Tibial nerve (tissue), 4 donors: ENCODE data around the gene ETV6. TPM values are rescaled to one million over a fixed set of nuclear protein-coding genes. Genes with fewer than 3 reads are reported as not detected.

Source experiments
- DNase-seq, 2 donors: peaks; one replicate each; pipeline ENCODE4 v3.0.0-alpha.2; 2019; ENCODE audit warnings: low spot score in 2 of 2
- H3K27ac ChIP-seq, 4 donors: fragments of 200-600 bp; sonication (generic) in 3 of 4; one replicate each; pipeline ENCODE4 v1.5.1; 2017 to 2019; ENCODE audit warnings: mild to moderate bottlenecking in 1 of 4
- H3K27me3 ChIP-seq, 2 donors: fragments of 200-600 bp; sonication (generic) in 1 of 2; one replicate each; pipeline versions ENCODE4 v1.5.1 to v1.6.0; 2017 to 2019
- H3K36me3 ChIP-seq, 3 donors: fragments of 200-600 bp; sonication (generic); one replicate each; pipeline ENCODE4 v1.5.1; 2018 to 2019
- H3K4me1 ChIP-seq, 4 donors: fragments of 200-600 bp; sonication (generic) in 3 of 4; one replicate each; pipeline ENCODE4 v1.5.1; 2017 to 2019
- H3K4me3 ChIP-seq, 4 donors: fragments of 200-600 bp; sonication (generic) in 3 of 4; one replicate each; pipeline ENCODE4 v1.5.1; 2017 to 2019; ENCODE audit warnings: mild to moderate bottlenecking in 1 of 4, moderate library complexity in 1 of 4
- H3K9me3 ChIP-seq, 4 donors: fragments of 200-600 bp; sonication (generic) in 3 of 4; one replicate each; pipeline ENCODE4 v1.5.1; 2017 to 2019
- CTCF ChIP-seq, 5 experiments: fragments of 200-600 bp in 3 of 5; fragments of 450-650 bp in 2 of 5; sonication (generic) in 3 of 5; IDR thresholded peaks; one replicate each; pipeline ENCODE4 v1.5.1; 2016 to 2019; ENCODE audit warnings: antibody characterized with exemption in 5 of 5, mild to moderate bottlenecking in 3 of 5, moderate library complexity in 2 of 5
- EP300 ChIP-seq, 2 donors: sonication (generic); formaldehyde crosslinking; IDR thresholded peaks; one replicate each; pipeline ENCODE4 v1.6.1; 2017; ENCODE audit warnings: antibody characterized with exemption in 2 of 2, mild to moderate bottlenecking in 1 of 2
- POLR2A ChIP-seq, 2 donors: fragments of 450-650 bp; IDR thresholded peaks; one replicate each; pipeline ENCODE4 v1.6.1; 2017; ENCODE audit warnings: antibody characterized with exemption in 2 of 2, mild to moderate bottlenecking in 2 of 2, moderate library complexity in 2 of 2
- WGBS, 2 donors: methylation state at CpG; one replicate each; pipeline ENCODE4 v1.1.5; 2018; 5-methylcytosine and 5-hydroxymethylcytosine counted together
- total RNA-seq, 4 donors: library from RNA; depleted of rRNA; stranded (reverse); fragments of >200 nt; gene quantifications; one replicate each; pipeline ENCODE4 v1.1.0, GENCODE V29; 2016

Gene ETV6
- total RNA-seq, 4 donors from 2014 or later = 6.7 to 14.1 (median 8.3) TPM

- no peak for DNase-seq
- no peak overlapping the region for H3K4me3 ChIP-seq
- no peaks in the 10 kb centered on the region for H3K27me3 ChIP-seq
- TF ChIP-seq EP300 (IDR thresholded peaks at IDR 0.05) = no peak
- no peak for TF ChIP-seq POLR2A (IDR thresholded peaks at IDR 0.05)
- no peak for TF ChIP-seq CTCF (IDR thresholded peaks at IDR 0.05)
- H3K36me3 ChIP-seq = no peaks in the 10 kb centered on the region
- H3K4me1 ChIP-seq = peaks cover 0 to 21% (median 6%) of the 10 kb centered on the region in 4 donors
- no peak overlapping the region for H3K27ac ChIP-seq
- WGBS, 2 donors = 67 to 75% methylated on average over 7 of the region's 7 CpGs
- H3K9me3 ChIP-seq = no peaks in the 10 kb centered on the region
Observed at GRCh38 chr12:11798006-11798708, 148.7 kb downstream of the ETV6 start.

- H3K4me1 ChIP-seq = peaks cover 0 to 13% (median 4%) of the 10 kb centered on the region in 4 donors
- 37 to 41% methylated on average over 4 of the region's 4 CpGs for WGBS, 2 donors
- TF ChIP-seq CTCF (IDR thresholded peaks at IDR 0.05) (no peak), EP300 (IDR thresholded peaks at IDR 0.05) (no peak), POLR2A (IDR thresholded peaks at IDR 0.05) (no peak)
- no peak for DNase-seq
- H3K9me3 ChIP-seq = no peaks in the 10 kb centered on the region
- no peak overlapping the region for H3K27ac ChIP-seq
- H3K4me3 ChIP-seq = no peak overlapping the region
- no peaks in the 10 kb centered on the region for H3K36me3 ChIP-seq
- no peaks in the 10 kb centered on the region for H3K27me3 ChIP-seq
Observed at GRCh38 chr12:11798856-11799501, 149.5 kb downstream of the ETV6 start.

GRCh38 chr12:11799502-11799873 is 150.0 kb downstream of the ETV6 start:
- Histone ChIP-seq H3K4me3 (no peak overlapping the region), H3K9me3 (no peaks in the 10 kb centered on the region), H3K27ac (no peak overlapping the region), H3K4me1 (peaks cover 0 to 12% (median 3%) of the 10 kb centered on the region in 4 donors), H3K36me3 (no peaks in the 10 kb centered on the region), H3K27me3 (no peaks in the 10 kb centered on the region)
- DNase-seq = no peak
- 90 to 91% methylated on average over 8 of the region's 8 CpGs for WGBS, 2 donors
- TF ChIP-seq CTCF (IDR thresholded peaks at IDR 0.05) (no peak), EP300 (IDR thresholded peaks at IDR 0.05) (no peak), POLR2A (IDR thresholded peaks at IDR 0.05) (no peak)

GRCh38 chr12:11801643-11802042 is 152.2 kb downstream of the ETV6 start:
- no peaks in the 10 kb centered on the region for H3K9me3 ChIP-seq
- no peaks in the 10 kb centered on the region for H3K36me3 ChIP-seq
- TF ChIP-seq CTCF (IDR thresholded peaks at IDR 0.05) (no peak), EP300 (IDR thresholded peaks at IDR 0.05) (no peak), POLR2A (IDR thresholded peaks at IDR 0.05) (no peak)
- no peak overlapping the region for H3K27ac ChIP-seq
- DNase-seq = no peak
- H3K27me3 ChIP-seq = no peaks in the 10 kb centered on the region
- 73 to 78% methylated on average over 5 of the region's 5 CpGs for WGBS, 2 donors
- H3K4me1 ChIP-seq = peaks cover 0 to 9% (median 3%) of the 10 kb centered on the region in 4 donors
- no peak overlapping the region for H3K4me3 ChIP-seq

GRCh38 chr12:11804130-11804529 is 154.7 kb downstream of the ETV6 start:
- 77 to 87% methylated on average over 1 of the region's 1 CpG for WGBS, 2 donors
- peaks cover 0 to 2% (median 0%) of the 10 kb centered on the region in 4 donors for H3K4me1 ChIP-seq
- no peaks in the 10 kb centered on the region for H3K36me3 ChIP-seq
- no peak for TF ChIP-seq CTCF (IDR thresholded peaks at IDR 0.05)
- TF ChIP-seq POLR2A (IDR thresholded peaks at IDR 0.05) = no peak
- no peak for TF ChIP-seq EP300 (IDR thresholded peaks at IDR 0.05)
- no peak overlapping the region for H3K4me3 ChIP-seq
- H3K9me3 ChIP-seq = no peaks in the 10 kb centered on the region
- no peak overlapping the region for H3K27ac ChIP-seq
- no peaks in the 10 kb centered on the region for H3K27me3 ChIP-seq
- DNase-seq = no peak
